ENCODE measurements around the gene HMGCLL1.

Gene HMGCLL1

GRCh38 chr6:55443238-55444134, 135.5 kb downstream of the HMGCLL1 start:
- DNase-seq (ENCODE audit: low read depth in 2 of 2) = no peak

GRCh38 chr6:55438203-55438602, 140.8 kb downstream of the HMGCLL1 start:
- DNase-seq (ENCODE audit: low read depth in 2 of 2) = no peak

GRCh38 chr6:55437141-55437540, 141.9 kb downstream of the HMGCLL1 start:
- DNase-seq (ENCODE audit: low read depth in 2 of 2) = no peak

- no peak for DNase-seq (ENCODE audit: low read depth in 2 of 2)
Observed at GRCh38 chr6:55433446-55434130, 145.4 kb downstream of the HMGCLL1 start.

- DNase-seq (ENCODE audit: low read depth in 2 of 2) = no peak
Observed at GRCh38 chr6:55423933-55424332, 155.1 kb downstream of the HMGCLL1 start.

- DNase-seq (ENCODE audit: low read depth in 2 of 2) = no peak
Observed at GRCh38 chr6:55410674-55411073, 168.3 kb downstream of the HMGCLL1 start.

GRCh38 chr6:55405474-55406235, 173.3 kb downstream of the HMGCLL1 start:
- DNase-seq (ENCODE audit: low read depth in 2 of 2) = no peak

GRCh38 chr6:55399351-55399750, 179.6 kb downstream of the HMGCLL1 start:
- no peak for DNase-seq (ENCODE audit: low read depth in 2 of 2)

GRCh38 chr6:55397986-55398385, 181.0 kb downstream of the HMGCLL1 start:
- no peak for DNase-seq (ENCODE audit: low read depth in 2 of 2)

- no peak for DNase-seq (ENCODE audit: low read depth in 2 of 2)
Observed at GRCh38 chr6:55395871-55396270, 183.1 kb downstream of the HMGCLL1 start.

- no peak for DNase-seq (ENCODE audit: low read depth in 2 of 2)
Observed at GRCh38 chr6:55388211-55388610, 190.8 kb downstream of the HMGCLL1 start.

Data from stimulated activated CD8-positive, alpha-beta memory T cell treated with anti-CD3 and anti-CD28 coated beads, Interleukin-7, amount 100 ng/mL, for 4 hours (primary cell).